ENCODE data around the gene PGBD5.

- TF ChIP-seq CTCF (IDR thresholded peaks at IDR 0.05 in 4 of 5, conservative IDR thresholded peaks at IDR 0.05 in 1 of 5): no peak
- TF ChIP-seq POLR2A (IDR thresholded peaks at IDR 0.05): no peak
Observed at GRCh38 chr1:230321341-230321740, 104.8 kb downstream of the PGBD5 start.
